ENCODE measurements around the gene AQP5. TPM values are rescaled to one million over a fixed set of nuclear protein-coding genes. Genes with fewer than 3 reads are reported as not detected.

AQP5 gene
- total RNA-seq, 6 experiments from 2014 or later, result not detected

- Mint-ChIP-seq H3K36me3 (ENCODE audit: low read depth) (no peaks in the 10 kb centered on the region), H3K27ac (no peak overlapping the region), H3K27me3 (ENCODE audit: insufficient read depth) (peaks cover 4% of the 10 kb centered on the region), H3K9me3 (no peaks in the 10 kb centered on the region), H3K4me1 (ENCODE audit: low read depth) (no peaks in the 10 kb centered on the region), H3K4me3 (no peak overlapping the region)
- no peak for DNase-seq
- TF ChIP-seq, protein P1, sequence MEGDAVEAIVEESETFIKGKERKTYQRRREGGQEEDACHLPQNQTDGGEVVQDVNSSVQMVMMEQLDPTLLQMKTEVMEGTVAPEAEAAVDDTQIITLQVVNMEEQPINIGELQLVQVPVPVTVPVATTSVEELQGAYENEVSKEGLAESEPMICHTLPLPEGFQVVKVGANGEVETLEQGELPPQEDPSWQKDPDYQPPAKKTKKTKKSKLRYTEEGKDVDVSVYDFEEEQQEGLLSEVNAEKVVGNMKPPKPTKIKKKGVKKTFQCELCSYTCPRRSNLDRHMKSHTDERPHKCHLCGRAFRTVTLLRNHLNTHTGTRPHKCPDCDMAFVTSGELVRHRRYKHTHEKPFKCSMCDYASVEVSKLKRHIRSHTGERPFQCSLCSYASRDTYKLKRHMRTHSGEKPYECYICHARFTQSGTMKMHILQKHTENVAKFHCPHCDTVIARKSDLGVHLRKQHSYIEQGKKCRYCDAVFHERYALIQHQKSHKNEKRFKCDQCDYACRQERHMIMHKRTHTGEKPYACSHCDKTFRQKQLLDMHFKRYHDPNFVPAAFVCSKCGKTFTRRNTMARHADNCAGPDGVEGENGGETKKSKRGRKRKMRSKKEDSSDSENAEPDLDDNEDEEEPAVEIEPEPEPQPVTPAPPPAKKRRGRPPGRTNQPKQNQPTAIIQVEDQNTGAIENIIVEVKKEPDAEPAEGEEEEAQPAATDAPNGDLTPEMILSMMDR (IDR thresholded peaks at IDR 0.05), result no peak
Measured at GRCh38 chr12:49974677-49975317, 13.1 kb downstream of the AQP5 start.

- TF ChIP-seq, protein P1 (IDR thresholded peaks at IDR 0.05), result no peak
- Mint-ChIP-seq H3K27ac (no peak overlapping the region), H3K36me3 (ENCODE audit: low read depth) (no peaks in the 10 kb centered on the region), H3K9me3 (no peaks in the 10 kb centered on the region), H3K27me3 (ENCODE audit: insufficient read depth) (peaks cover 4% of the 10 kb centered on the region), H3K4me1 (ENCODE audit: low read depth) (no peaks in the 10 kb centered on the region), H3K4me3 (no peak overlapping the region)
- DNase-seq, result no peak
Measured at GRCh38 chr12:49975318-49975761, 13.7 kb downstream of the AQP5 start.

DNA sequence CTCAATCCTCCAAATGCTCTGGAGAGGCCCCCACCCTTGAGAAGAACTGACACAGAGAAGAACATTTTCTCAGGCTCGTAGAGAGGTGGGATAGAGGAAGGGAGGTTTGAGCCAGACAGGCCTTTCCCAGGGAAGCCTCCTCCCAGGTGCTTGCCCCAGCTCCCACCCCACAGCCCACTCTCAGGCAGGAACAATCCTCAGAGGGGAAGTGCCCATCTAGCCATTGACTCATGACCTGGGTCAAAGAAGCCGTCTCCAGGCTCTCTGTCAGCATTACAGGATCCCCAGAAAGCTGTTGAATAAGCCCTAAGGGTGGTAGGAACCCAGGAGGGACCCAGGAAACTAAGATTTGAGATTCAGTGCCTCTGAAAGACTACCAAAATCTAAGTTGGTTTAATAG lies 14.9 kb downstream of the AQP5 start:
- TF ChIP-seq, protein P1 (IDR thresholded peaks at IDR 0.05), result no peak
- Mint-ChIP-seq H3K4me3 (no peak overlapping the region), H3K27me3 (ENCODE audit: insufficient read depth) (peaks cover 4% of the 10 kb centered on the region), H3K9me3 (no peaks in the 10 kb centered on the region), H3K4me1 (ENCODE audit: low read depth) (no peaks in the 10 kb centered on the region), H3K36me3 (ENCODE audit: low read depth) (no peaks in the 10 kb centered on the region), H3K27ac (no peak overlapping the region)
- DNase-seq, result no peak

GRCh38 chr12:49978125-49978524 lies 16.5 kb downstream of the AQP5 start:
- Mint-ChIP-seq H3K27ac (no peak overlapping the region), H3K27me3 (ENCODE audit: insufficient read depth) (no peaks in the 10 kb centered on the region; the same call in 1 of the 2 replicates), H3K36me3 (ENCODE audit: low read depth) (no peaks in the 10 kb centered on the region), H3K9me3 (no peaks in the 10 kb centered on the region), H3K4me3 (no peak overlapping the region), H3K4me1 (ENCODE audit: low read depth) (peaks cover 11% of the 10 kb centered on the region)
- TF ChIP-seq, protein P1 (IDR thresholded peaks at IDR 0.05), result no peak
- DNase-seq, result no peak

GRCh38 chr12:49979016-49979586 lies 17.4 kb downstream of the AQP5 start:
- H3K4me1 Mint-ChIP-seq (ENCODE audit: low read depth), result peaks cover 20% of the 10 kb centered on the region
- TF ChIP-seq, protein P1 (IDR thresholded peaks at IDR 0.05), result no peak
- no peak overlapping the region for H3K4me3 Mint-ChIP-seq
- H3K36me3 Mint-ChIP-seq (ENCODE audit: low read depth), result no peaks in the 10 kb centered on the region
- no peak overlapping the region for H3K27ac Mint-ChIP-seq
- no peaks in the 10 kb centered on the region; the same call in 1 of the 2 replicates for H3K27me3 Mint-ChIP-seq (ENCODE audit: insufficient read depth)
- H3K9me3 Mint-ChIP-seq, result no peaks in the 10 kb centered on the region
- DNase-seq, result no peak

All from HFFc6 (cell line).